HuH-7 (cell line): Measurements from ENCODE around the gene CIBAR2.
"Not testable (repeated sequence)": the region's sequence is repeated elsewhere in the genome, so short reads cannot be mapped to it uniquely, and the experiment has no call there.

Source experiments
- DNase-seq: peaks from one replicate; pipeline ENCODE4 v3.0.0; 2011; ENCODE audit warnings: low spot score

CIBAR2 gene

DNA sequence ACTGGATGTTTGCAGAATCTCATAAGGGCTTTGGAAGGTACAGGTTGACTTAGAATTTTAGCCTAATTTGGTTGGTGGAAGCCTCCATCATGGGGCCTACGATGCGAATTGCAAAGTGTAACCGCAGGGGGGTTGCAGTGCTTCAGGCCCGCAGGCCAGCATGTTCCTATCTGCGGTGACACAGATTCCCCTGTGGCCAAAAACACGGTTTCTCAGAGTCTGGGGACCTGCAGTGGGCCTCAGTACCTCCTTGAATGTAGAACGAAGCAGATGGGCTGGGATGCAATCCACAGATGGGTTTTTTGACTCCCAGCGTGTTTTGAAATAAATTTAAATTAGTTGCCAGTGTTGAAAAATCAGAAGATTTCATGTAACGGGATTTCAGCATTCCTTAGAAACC, 49.9 kb downstream of the CIBAR2 start:
- no peak for DNase-seq

- DNase-seq = no peak
These were observed 50.7 kb downstream of the CIBAR2 start for GRCh38 chr16:85061566-85061965.

DNA sequence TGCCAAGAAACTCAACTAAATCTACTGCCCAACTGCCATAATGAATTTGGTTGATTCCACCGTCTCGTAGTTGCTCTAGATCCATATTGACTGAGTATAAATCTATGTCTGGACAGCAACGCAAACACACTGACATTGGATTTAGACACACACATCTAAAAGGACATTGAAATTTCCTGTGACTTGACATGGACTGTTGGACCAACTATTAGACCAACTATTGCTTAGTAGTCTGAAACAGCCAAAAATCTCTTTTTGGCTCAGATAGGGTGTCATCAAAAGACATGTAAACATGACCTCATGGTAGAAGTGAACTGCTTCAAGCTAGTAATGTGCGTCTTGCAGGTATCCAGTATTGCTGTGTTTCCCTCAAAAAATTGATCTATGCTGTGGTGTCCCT, 53.4 kb downstream of the CIBAR2 start:
- DNase-seq = no peak

- no peak for DNase-seq
These were observed 54.3 kb downstream of the CIBAR2 start for GRCh38 chr16:85057948-85058347.

DNA sequence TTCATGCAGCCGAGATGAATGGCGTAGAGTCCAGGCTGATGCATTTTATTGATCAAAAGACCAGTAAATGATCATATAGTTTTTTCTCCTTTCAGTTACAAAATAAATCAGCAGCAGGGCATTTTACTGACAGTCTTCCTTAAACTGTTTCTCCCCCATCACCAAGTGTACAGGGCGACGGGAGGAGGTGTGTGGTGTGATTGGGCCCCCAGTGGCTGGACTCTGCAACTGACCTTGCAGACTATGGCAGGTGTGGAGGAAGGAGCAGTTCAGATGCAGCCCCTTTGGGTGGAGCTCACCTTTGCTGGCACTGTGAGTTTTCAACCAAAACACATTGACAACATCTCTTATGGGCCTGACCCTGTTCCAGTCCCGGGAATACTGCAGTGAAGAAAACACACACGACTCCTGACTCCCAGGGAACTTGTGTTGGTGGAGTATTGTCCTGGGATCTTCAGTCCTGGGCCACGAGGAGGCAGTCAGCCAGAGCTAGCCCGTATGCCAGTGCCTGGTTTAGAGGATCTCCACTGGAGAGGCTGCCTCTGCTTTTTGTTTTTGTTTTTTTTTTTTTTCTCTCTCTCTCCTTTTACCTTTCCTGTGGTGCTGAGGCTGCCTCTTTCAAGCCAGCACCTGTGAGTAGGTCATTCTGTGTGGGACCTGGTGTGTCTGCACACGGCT, 54.9 kb downstream of the CIBAR2 start:
- DNase-seq = peak; percentile 70

- DNase-seq = peak; percentile 46
These were observed 56.0 kb downstream of the CIBAR2 start for GRCh38 chr16:85056211-85056748.

- DNase-seq = no peak
These were observed 56.6 kb downstream of the CIBAR2 start for GRCh38 chr16:85055493-85056210.

DNA sequence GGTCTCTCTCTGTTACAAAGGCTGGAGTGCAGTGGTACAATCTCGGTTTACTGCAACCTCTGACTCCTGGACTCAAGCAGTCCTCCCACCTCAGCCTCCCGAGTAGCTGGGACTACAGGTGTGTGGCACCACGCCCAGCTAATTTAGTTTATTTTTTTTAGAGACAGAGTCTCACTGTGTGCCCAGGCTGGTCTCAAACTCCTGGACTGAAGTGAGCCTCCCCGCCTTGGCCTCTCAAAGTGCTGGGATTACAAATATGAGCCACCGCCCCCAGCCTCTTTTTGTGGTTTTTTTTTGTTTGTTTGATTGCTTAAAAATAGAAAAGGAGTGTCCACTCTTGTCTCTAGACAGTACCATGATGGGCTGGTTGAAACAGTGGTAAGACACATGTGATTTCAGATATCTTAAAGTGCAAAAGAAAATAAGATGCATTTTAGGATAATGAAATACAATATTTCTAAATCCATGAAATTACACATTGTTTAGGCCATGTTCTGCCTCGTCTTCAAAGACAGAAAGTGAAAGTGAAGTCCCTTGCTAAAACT, 57.3 kb downstream of the CIBAR2 start:
- no peak for DNase-seq

DNA sequence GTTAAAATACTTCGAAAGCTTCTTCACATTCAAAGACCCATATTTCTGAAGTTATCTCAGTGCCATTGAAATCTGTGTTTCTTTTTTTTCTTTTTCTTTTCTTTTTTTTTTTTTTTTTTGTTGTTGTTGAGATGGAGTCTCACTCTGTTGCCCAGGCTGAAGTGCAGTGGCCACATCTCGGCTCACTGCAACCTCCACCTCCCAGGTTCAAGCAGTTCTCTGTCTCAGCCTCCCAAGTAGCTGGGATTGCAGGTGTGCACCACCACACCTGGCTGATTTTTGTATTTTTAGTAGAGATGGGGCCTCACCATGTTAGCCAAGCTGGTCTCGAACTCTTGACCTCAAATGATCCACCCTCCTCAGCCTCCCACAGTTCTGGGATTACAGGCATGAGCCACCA, 58.0 kb downstream of the CIBAR2 start:
- not testable (repeated sequence) for DNase-seq

DNA sequence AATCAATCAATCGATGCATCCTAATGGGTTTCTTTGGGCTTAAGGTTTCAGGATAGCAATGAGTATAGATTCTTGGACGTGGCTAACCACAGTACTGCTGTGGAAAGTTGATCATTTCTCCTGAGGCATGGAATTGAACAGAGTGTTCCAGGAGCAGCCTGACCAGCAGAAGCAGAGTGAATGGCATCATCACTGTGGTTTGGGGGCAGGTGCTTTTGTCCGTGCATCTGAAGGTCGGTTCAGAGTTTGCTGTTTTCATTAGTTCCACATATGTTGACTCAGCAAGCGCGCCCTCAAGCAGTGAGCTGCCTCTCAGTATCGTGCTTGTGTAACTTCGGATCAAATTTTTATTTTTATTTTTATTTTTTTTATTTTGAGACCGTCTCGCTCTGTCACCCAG, 59.7 kb downstream of the CIBAR2 start:
- no peak for DNase-seq

- no peak for DNase-seq
These were observed 60.6 kb downstream of the CIBAR2 start for GRCh38 chr16:85051683-85052082.

- DNase-seq = no peak
These were observed 61.1 kb downstream of the CIBAR2 start for GRCh38 chr16:85051067-85051581.

- no peak for DNase-seq
These were observed 62.5 kb downstream of the CIBAR2 start for GRCh38 chr16:85049706-85050305.

GRCh38 chr16:85048921-85049562, 63.2 kb downstream of the CIBAR2 start:
- DNase-seq = no peak
